Measurements from ENCODE around the gene ACOT2. TPM values are rescaled to one million over a fixed set of nuclear protein-coding genes. Genes with fewer than 3 reads are reported as not detected.
"Not testable (repeated sequence)": the region's sequence is repeated elsewhere in the genome, so short reads cannot be mapped to it uniquely, and the experiment has no call there.

The ACOT2 gene
- 100 to 1,000 TPM in 4 of 6 experiments, 10 to 100 TPM in 2; 53.3 to 160 (median 112) TPM for total RNA-seq
- long read RNA-seq, transcript ACOT2-201 (3 exons, 1,774 nt), result major isoform, 41 of 58 reads
- long read RNA-seq, partial matches to known transcripts, result 6 of 58 reads
- long read RNA-seq, other reads (novel, unspliced or antisense), result 11 of 58 reads

- WGBS (ENCODE audit: insufficient coverage, low coverage, low lambda C conversion rate, missing lambda C conversion rate), result 0% methylated on average over 17 of the region's 83 CpGs
- TF ChIP-seq POLR2A (IDR thresholded peaks at IDR 0.05) (peak; percentile 62), CTCF (IDR thresholded peaks at IDR 0.05) (peak in 2 of 4 donors; percentile 7 to 25)
- intact Hi-C loops (cut with DNase I); H3K27me3 ChIP-seq; H3K36me3 ChIP-seq; H3K9me3 ChIP-seq: not testable (repeated sequence)
- Histone ChIP-seq H3K4me3 (peak within 1 kb of the TSS; percentile 60 to 69 (median 67)), H3K4me1 (peaks cover 0 to 13% (median 0%) of the 10 kb centered on the region in 4 donors), H3K27ac (peak within 1 kb of the TSS; percentile 80 to 98 (median 98))
- peak; percentile 79 to 92 (median 85) for ATAC-seq
- DNase-seq, result peak; percentile 91 to 96 (median 96)
Measured at GRCh38 chr14:73569185-73569958, at the start of gene ACOT2. Gene ACOT2, plus strand, starts transcription at chr14:73569213. Its CDS starts 28 bp downstream, at chr14:73569241.

- DNase-seq (no peak), ATAC-seq (no peak)
- H3K9me3 ChIP-seq, result no peaks in the 10 kb centered on the region
- intact Hi-C loops (cut with DNase I), result loop anchor here in 1 of 2 donors (10.0 kb wide), 1 partner anchor 114 kb away; no protein-coding TSS in a partner anchor
- TF ChIP-seq POLR2A (IDR thresholded peaks at IDR 0.05), result no peak
- no peak for TF ChIP-seq CTCF (IDR thresholded peaks at IDR 0.05)
- H3K4me1 ChIP-seq, result peaks cover 0 to 9% (median 4%) of the 10 kb centered on the region in 4 donors
- H3K4me3 ChIP-seq, result no peak overlapping the region
- WGBS (ENCODE audit: insufficient coverage, low coverage, low lambda C conversion rate, missing lambda C conversion rate), result 80% methylated on average over 1 of the region's 4 CpGs
- no peaks in the 10 kb centered on the region for H3K36me3 ChIP-seq
- no peaks in the 10 kb centered on the region for H3K27me3 ChIP-seq
- H3K27ac ChIP-seq, result no peak overlapping the region
Measured at GRCh38 chr14:73521229-73521628, 47.8 kb upstream of the ACOT2 start.

GRCh38 chr14:73524493-73524892 lies 44.5 kb upstream of the ACOT2 start:
- no peak overlapping the region for H3K4me3 ChIP-seq
- DNase-seq (no peak), ATAC-seq (no peak)
- H3K27me3 ChIP-seq, result no peaks in the 10 kb centered on the region
- H3K27ac ChIP-seq, result no peak overlapping the region
- peaks cover 0 to 16% (median 8%) of the 10 kb centered on the region in 4 donors for H3K4me1 ChIP-seq
- no peaks in the 10 kb centered on the region for H3K36me3 ChIP-seq
- TF ChIP-seq CTCF (IDR thresholded peaks at IDR 0.05), result no peak
- no peak for TF ChIP-seq POLR2A (IDR thresholded peaks at IDR 0.05)
- WGBS (ENCODE audit: insufficient coverage, low coverage, low lambda C conversion rate, missing lambda C conversion rate), result 87% methylated on average over 4 of the region's 4 CpGs
- H3K9me3 ChIP-seq, result no peaks in the 10 kb centered on the region
- intact Hi-C loops (cut with DNase I), result loop anchor here in 1 of 2 donors (10.0 kb wide), 1 partner anchor 110 kb away; no protein-coding TSS in a partner anchor

GRCh38 chr14:73526036-73526984 lies 42.7 kb upstream of the ACOT2 start:
- DNase-seq (peak; percentile 79 to 96 (median 90)), ATAC-seq (peak; percentile 93 to 98 (median 95))
- Histone ChIP-seq H3K36me3 (no peaks in the 10 kb centered on the region), H3K27ac (peak overlapping the region; percentile 57 to 84 (median 62)), H3K4me3 (no peak overlapping the region), H3K9me3 (no peaks in the 10 kb centered on the region), H3K27me3 (no peaks in the 10 kb centered on the region), H3K4me1 (peaks cover 0 to 16% (median 8%) of the 10 kb centered on the region in 4 donors)
- no peak for TF ChIP-seq POLR2A (IDR thresholded peaks at IDR 0.05)
- TF ChIP-seq CTCF (IDR thresholded peaks at IDR 0.05), result peak in 1 of 4 donors; percentile 28
- 45% methylated on average over 4 of the region's 6 CpGs for WGBS (ENCODE audit: insufficient coverage, low coverage, low lambda C conversion rate, missing lambda C conversion rate)
- intact Hi-C loops (cut with DNase I), result loop anchor here in 1 of 2 donors (10.0 kb wide), 1 partner anchor 108 kb away; no protein-coding TSS in a partner anchor

GRCh38 chr14:73529356-73529755 lies 39.7 kb upstream of the ACOT2 start:
- intact Hi-C loops (cut with DNase I), result loop anchor here in 1 of 2 donors (10.0 kb wide), 1 partner anchor 105 kb away; no protein-coding TSS in a partner anchor
- WGBS (ENCODE audit: insufficient coverage, low coverage, low lambda C conversion rate, missing lambda C conversion rate), result 34% methylated on average over 2 of the region's 2 CpGs
- ATAC-seq, H3K36me3 ChIP-seq, H3K4me3 ChIP-seq, DNase-seq, H3K9me3 ChIP-seq, H3K27me3 ChIP-seq, H3K27ac ChIP-seq: not testable (repeated sequence)
- H3K4me1 ChIP-seq, result peaks cover 0 to 16% (median 8%) of the 10 kb centered on the region in 4 donors

- H3K36me3 ChIP-seq; DNase-seq; H3K27ac ChIP-seq; ATAC-seq; H3K4me3 ChIP-seq; H3K9me3 ChIP-seq; intact Hi-C loops (cut with DNase I); H3K27me3 ChIP-seq; H3K4me1 ChIP-seq: not testable (repeated sequence)
- WGBS (ENCODE audit: insufficient coverage, low coverage, low lambda C conversion rate, missing lambda C conversion rate), result no CpG with 5 or more reads among the region's 3 CpGs
Measured at GRCh38 chr14:73531971-73532370, 37.0 kb upstream of the ACOT2 start.
